GM10248 (cell line): Measurements from ENCODE around the gene EXOG.
"Not testable (repeated sequence)": the region's sequence is repeated elsewhere in the genome, so short reads cannot be mapped to it uniquely, and the experiment has no call there.

ENCODE experiments used
- CTCF ChIA-PET: fragments of 300-600 bp; sonication (Branson Sonifier 250); formaldehyde crosslinking; extraction: SDS; loops from one replicate; lab custom pipeline; 2021; ENCODE audit warnings: antibody characterized with exemption; lab: Yijun Ruan, JAX
- POLR2A ChIA-PET: fragments of 350-650 bp; sonication (Branson Sonifier 250); formaldehyde crosslinking; extraction: SDS; loops from one replicate; lab custom pipeline; 2020; ENCODE audit warnings: antibody characterized with exemption; lab: Yijun Ruan, JAX
- DNase-seq: peaks from one replicate; pipeline ENCODE4 v3.0.0; 2012; ENCODE audit errors: extremely low spot score
- CTCF ChIP-seq: IDR thresholded peaks from 2 replicates; pipeline ENCODE4 v1.5.1; 2012; ENCODE audit warnings: mild to moderate bottlenecking, low read depth; ENCODE audit errors: extremely low read depth, missing control alignments, control extremely low read depth

EXOG gene

GRCh38 chr3:38565339-38566214 lies 69.4 kb downstream of the EXOG start:
- TF ChIP-seq CTCF = no peak
- DNase-seq = no peak
- CTCF ChIA-PET = no interaction called here
- POLR2A ChIA-PET = no interaction called here

GRCh38 chr3:38566215-38566528 lies 70.0 kb downstream of the EXOG start:
- POLR2A ChIA-PET = no interaction called here
- no peak for TF ChIP-seq CTCF

GRCh38 chr3:38566794-38567193 lies 70.7 kb downstream of the EXOG start:
- DNase-seq, POLR2A ChIA-PET: not testable (repeated sequence)
- CTCF ChIA-PET = interaction anchor here (0.9 kb wide), 1 partner anchor 8 kb away, joined by 4 read pairs; no protein-coding TSS in a partner anchor

More at GRCh38 chr3:38566215-38566528, 70.0 kb downstream of the EXOG start:
- DNase-seq = no peak
- CTCF ChIA-PET = no interaction called here

DNA sequence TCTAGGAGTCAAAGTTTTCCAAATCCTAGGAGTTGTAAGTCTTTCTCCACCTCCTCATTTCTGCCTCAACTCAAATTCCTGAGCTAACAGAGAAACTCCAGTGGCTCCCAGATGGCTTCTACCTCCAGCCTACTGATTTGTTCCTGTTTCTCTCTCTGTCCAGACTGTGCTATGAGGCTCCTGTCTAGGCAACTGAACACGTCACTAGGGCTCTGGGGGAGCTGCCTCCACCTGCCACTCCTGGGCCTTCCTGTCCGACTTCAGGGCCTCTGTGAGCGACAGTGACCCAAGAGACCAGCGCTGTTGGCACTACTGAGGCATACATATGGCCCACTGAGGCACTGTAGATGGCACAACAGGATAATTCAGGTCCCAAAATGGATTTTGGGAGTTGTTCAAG lies 71.4 kb downstream of the EXOG start:
- no peak for DNase-seq
- CTCF ChIA-PET = interaction anchor here (0.9 kb wide), 1 partner anchor 9 kb away, joined by 4 read pairs; no protein-coding TSS in a partner anchor
- POLR2A ChIA-PET = no interaction called here
- no peak for TF ChIP-seq CTCF

DNA sequence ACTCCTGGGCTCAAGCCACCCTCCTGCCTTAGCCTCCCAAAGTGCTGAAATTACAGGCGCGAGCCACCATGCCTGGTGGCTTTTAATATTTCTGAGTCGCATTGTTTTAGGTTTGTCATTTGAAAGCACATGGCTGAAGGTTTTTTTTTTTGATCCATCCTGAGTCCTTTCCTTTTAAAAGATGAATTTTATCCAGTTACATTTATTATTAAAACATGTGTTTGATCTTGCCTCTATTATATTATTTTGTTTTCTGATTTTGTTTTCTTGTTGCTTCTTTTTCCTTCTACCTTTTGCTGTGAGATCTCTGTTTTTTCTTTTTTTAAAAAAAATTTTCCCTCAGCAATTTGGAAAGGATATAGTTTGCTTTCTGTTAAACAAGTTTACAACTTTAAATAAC lies 77.0 kb downstream of the EXOG start:
- no peak for TF ChIP-seq CTCF
- DNase-seq = no peak
- ChIA-PET CTCF (interaction anchor here (0.9 to 1.5 kb wide), 2 partner anchors 52 to 54 kb away, joined by 3 read pairs; no protein-coding TSS in a partner anchor), POLR2A (no interaction called here)

- no peak for TF ChIP-seq CTCF
- no peak for DNase-seq
- ChIA-PET CTCF (no interaction called here), POLR2A (no interaction called here)
Observed at GRCh38 chr3:38573556-38573955, 77.4 kb downstream of the EXOG start.
